Daoy (cell line): ENCODE measurements around the gene PPP6R3. TPM values are rescaled to one million over a fixed set of nuclear protein-coding genes. Genes with fewer than 3 reads are reported as not detected.
"Not testable (repeated sequence)": the region's sequence is repeated elsewhere in the genome, so short reads cannot be mapped to it uniquely, and the experiment has no call there.

Experiments
- DNase-seq: peaks from one replicate; pipeline ENCODE4 v3.0.0-alpha.2; 2015; ENCODE audit warnings: low read depth
- total RNA-seq: library from RNA; depleted of rRNA; stranded (reverse); fragments of >200 nt; shearing (Covaris generic); gene quantifications from 2 replicates; pipeline ENCODE4 v1.2.3, GENCODE V29; 2014

The PPP6R3 gene
- total RNA-seq, 1 experiment from 2014 or later: 85.4 TPM

GRCh38 chr11:68436162-68436888, 24.2 kb upstream of the PPP6R3 start:
- DNase-seq: no peak

GRCh38 chr11:68436985-68437926, 23.3 kb upstream of the PPP6R3 start:
- DNase-seq: peak; percentile 90

DNA sequence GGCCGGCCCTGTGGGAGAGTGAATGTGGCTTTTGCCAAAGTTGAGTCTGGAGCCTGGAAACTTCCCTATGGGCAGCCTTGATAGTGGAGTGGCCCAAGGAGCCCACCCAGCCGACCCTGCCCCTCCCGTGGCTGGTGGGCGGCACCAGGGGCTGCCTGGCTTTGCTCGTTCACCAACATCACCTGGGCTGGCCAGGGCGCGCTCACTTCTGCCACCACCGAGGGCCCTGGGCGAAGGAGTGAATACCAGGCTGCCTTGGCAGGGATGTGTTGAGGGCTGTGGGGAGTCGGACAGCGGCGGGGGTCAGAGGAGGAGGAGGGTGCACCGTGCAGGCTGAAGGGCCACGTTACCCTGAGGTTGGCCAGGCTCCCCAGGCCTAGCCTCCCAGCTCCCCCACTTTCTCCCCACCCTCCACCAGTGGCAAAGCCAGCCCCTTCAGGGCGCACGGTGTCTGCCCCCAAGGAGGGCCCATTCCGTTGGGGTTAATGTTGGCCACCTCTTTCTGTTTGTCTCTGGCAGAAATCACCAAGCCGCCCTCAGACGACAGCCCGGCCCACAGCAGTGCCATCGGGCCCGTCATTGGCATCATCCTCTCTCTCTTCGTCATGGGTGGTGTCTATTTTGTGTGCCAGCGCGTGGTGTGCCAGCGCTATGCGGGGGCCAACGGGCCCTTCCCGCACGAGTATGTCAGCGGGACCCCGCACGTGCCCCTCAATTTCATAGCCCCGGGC, 22.5 kb upstream of the PPP6R3 start:
- no peak for DNase-seq

GRCh38 chr11:68438658-68439259, 21.8 kb upstream of the PPP6R3 start:
- no peak for DNase-seq

GRCh38 chr11:68439355-68440065, 21.0 kb upstream of the PPP6R3 start:
- no peak for DNase-seq

DNA sequence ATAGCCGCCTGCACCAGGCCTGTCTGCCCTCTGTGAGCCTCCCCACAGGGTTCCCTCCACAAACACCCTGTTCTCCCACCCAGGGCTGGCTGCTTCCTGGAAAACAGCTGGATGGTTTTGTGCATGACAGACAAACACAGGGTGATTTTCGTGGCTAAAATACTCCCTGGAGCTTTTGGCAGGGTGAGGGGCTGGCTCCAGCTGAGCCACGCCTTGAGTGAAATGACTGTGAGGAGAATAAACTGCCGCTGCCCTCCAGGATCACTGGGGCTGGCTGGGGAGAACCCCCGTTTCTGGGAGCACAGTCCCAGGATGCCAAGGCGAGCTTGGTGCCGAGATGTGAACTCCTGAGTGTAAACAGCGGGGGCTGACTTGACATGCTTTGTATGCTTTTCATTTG, 20.3 kb upstream of the PPP6R3 start:
- no peak for DNase-seq

- DNase-seq: peak; percentile 64
Observed at GRCh38 chr11:68441466-68442230, 18.9 kb upstream of the PPP6R3 start.

DNA sequence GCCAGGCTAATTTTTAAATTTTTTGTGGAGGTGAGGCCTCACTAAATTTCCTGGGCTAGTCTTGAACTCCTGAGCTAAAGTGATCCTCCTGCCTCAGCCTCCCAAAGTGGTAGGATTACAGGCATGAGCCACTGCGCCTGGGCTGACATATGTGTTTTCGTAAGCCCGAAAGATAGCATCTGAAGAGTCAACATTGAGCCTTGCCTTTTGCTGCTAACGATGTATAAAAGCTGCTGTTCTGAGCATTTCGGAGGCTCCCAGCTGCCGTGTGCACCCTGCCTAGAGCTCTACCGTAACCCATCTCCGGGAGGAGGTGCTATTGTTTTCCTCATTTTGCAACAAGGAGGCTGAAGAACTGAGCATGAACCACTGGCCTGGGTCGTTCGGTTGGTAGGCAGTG, 18.1 kb upstream of the PPP6R3 start:
- no peak for DNase-seq

GRCh38 chr11:68444566-68444965, 16.0 kb upstream of the PPP6R3 start:
- DNase-seq: no peak

GRCh38 chr11:68445531-68446035, 15.0 kb upstream of the PPP6R3 start:
- no peak for DNase-seq

GRCh38 chr11:68446046-68446725, 14.4 kb upstream of the PPP6R3 start:
- no peak for DNase-seq

DNA sequence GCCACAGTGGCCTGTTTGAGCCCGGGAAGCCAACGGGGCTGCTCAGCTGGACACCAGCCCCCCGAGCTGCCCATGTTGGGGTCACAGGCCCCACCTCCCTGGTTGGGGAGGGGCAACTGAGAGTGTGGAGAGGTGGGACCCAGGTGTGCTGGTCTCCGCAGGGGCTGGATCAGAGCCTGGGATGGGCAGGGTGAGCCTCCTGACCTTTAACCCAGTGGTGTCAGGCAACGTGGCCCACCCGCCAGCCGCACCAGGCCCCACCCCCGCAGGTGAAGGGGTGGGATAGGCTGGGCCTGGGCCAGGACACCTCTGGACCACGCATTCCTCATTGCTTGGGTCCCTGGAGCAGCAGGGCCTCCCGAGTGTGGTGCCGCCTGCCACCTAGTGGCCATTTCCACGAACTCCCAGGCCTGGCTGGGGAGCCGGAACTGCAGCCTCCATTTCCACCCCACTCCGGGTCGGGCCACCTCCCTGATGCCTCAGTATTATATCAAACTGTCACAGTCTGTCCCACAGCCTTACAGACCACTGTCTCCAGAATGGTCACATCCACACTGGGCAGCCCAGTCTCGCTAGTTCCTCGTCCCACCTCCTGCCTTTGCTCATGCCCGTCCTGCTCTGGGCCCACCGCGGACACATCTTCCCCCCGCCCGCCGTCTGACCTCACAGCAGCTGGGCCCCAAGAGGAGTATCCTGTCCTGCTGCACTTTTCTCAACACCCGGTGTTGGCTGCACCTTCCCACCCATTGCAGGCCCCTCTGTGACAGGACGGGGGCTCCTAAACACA, 13.3 kb upstream of the PPP6R3 start:
- peak; percentile 75 for DNase-seq

DNA sequence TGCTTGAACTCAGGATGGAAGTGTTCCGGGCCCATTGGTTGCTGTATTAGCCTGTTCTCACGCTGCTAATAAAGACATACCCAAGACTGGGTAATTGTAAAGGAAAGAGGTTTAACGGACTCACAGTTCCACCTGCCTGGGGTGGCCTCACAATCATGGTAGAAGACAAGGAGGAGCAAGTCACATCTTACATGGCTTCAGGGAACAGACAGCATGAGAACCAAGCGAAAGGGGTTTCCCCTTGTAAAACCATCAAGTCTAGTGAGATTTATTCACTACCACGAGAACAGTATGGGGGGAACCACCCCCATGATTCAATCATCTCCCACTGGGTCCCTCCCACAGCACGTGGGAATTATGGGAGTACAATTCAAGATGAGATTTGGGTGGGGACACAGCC, 12.6 kb upstream of the PPP6R3 start:
- DNase-seq: not testable (repeated sequence)

GRCh38 chr11:68448604-68449011, 11.9 kb upstream of the PPP6R3 start:
- DNase-seq: no peak

DNA sequence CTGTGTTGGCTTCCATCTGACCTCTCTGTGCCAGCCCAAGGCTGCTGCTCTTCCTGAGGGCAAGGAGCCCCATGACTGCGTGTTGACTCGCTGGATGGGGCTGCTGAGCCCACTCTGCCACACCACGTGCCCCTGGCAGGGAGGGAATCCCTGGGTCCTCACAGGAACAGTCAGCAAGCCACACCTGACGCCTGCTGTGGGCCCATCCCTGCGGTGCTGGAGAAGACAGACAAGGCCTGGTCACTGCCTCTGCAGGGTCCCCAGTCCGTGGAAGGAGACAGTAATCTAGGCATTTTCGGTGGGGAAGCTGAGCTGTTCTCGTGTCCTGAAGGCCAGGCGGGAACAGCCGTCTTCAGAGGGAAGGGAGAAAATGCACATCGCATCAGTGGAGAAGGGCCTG, 10.6 kb upstream of the PPP6R3 start:
- DNase-seq: no peak

DNA sequence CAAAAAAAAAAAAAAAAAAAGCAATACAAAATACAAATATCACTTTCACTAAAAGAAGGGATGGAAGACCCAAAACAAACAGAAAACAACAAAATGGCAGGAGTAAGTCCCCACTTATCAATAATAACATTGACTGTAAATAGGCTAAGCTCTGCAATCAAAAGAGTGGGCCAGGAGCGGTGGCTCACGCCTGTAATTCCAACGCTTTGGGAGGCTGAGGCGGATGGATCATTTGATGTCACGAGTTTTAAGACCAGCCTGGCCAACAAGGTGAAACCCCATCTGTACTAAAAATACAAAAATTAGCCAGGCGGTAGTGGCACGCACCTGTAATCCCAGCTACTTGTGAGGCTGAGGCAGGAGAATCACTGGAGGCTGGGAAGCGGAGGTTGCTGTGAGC, 9.8 kb upstream of the PPP6R3 start:
- DNase-seq: no peak

DNA sequence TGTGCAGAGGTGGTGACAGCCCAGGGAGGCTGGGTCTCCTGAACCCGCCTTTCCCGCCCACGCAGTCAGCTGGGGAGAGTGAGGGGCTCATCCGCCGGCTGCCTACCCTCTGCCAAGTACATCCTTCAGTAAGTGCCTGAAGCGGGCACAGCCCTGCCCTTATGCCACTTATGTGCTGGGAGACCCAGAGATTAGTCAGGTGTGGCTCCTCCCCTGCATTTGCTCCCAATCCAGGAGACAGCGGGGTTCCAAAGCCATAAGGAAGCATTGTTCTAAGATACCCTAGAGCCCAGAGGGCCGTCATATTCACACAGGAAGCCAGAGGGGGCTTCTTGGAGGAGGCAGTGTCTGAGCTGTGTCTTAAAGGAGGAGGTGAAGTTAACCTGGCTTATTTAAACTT, 5.8 kb upstream of the PPP6R3 start:
- DNase-seq: no peak

- no peak for DNase-seq
Observed at GRCh38 chr11:68455485-68455884, 5.1 kb upstream of the PPP6R3 start.
